Inflammatory macrophage treated with lipopolysaccharide for 4 hours (primary cell): ENCODE data around the gene BLOC1S1.

ENCODE experiments used
- DNase-seq: peaks from one replicate; pipeline ENCODE4 v3.0.0-alpha.2; 2020

BLOC1S1 gene

DNA sequence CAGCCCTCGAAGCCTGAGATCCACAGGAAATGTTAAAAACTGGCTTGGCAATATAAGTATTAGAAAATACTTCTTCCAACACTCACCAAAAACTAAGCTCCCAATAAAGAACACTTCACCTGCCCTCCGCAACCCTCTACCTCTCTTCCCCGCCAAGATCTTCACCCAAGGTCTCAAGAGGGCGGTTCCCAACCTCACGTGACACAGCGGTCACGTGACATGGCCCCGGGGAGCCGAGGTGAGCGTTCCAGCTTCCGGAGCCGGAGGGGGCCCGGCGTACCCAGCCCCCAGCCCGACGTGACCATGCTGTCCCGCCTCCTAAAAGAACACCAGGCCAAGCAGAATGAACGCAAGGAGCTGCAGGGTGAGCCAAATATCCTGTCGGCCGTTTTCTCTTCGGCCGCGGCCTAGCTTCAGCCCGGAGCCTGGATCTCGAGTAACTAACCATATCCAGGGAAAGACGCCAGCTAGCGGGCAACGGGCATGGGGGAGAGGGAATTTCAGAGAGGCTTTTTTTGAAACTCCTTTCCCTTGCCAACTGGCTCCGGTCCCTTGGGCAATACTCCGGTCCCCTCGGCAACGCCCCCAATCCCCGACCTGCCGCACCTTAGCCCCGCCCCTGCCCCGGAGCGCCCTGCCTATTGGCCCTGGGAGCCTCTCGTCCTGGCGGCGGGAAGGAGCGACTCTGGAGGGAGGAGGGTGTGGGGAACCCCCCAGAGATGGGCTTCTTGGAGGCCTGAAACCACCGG lies at the start of gene BLOC1S1:
TSS of gene BLOC1S1 (plus strand) at position 214 of the 749 bp plus-strand sequence. CDS start at position 220, 6 bp downstream.
- DNase-seq = peak; percentile 81

DNA sequence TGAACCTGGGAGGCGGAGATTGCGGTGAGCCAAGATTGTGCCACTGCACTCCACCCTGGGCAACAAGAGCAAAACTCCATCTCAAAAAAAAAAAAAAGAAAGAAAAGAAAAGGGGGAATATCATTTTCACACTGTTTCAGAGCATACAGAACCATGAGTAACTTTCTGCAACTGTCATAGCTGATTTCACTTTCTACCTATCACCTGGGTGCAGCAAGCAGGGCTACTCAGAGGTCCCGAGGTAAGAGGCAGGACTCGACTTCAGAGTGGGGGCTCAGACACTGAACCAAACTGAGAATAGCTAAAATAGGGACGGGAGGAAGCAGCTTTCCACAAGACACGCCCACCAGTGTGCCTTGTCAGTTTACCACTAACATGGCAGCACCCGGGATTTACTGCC lies 49.3 kb upstream of the BLOC1S1 start:
- no peak for DNase-seq

DNA sequence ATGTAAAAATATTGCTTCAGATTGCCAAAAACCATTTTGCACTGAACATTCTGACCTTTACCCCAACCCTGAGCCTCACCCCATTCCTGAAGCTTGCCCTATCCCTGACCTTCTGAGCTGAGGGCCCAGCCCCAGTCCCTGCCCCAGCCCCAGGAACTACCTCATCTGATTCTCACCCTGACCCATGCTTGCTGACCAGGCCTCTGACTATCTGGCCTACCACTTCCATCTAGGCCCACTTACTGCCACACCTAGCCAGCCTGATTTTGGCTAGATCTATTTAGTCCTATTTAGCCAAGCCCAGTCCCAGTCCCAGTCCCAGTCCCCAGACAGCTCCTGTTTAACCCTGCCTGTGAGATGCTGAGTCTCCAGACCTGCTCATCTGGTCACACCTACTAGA lies 45.6 kb upstream of the BLOC1S1 start:
- no peak for DNase-seq

- DNase-seq = no peak
Measured at GRCh38 chr12:55671746-55672145, 44.1 kb upstream of the BLOC1S1 start.

DNA sequence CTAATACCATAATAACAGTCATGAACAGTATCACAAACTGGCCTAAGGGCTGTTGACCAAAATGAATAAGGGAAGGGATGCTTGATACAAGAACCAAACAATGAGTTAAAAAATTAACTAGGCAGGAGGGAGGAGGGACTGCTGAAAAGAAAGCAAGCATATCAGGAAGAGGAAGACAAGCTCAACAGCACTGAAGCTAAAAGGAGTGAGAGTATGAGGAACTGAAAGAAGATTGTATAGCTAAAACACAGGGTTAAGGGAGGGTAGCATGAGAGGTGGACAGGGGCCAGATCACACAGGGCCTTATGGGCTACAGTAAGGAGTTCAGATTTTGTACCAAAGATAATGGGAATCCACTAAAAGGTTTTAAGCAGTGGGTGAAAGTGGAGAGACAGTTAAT lies 42.2 kb upstream of the BLOC1S1 start:
- DNase-seq = peak; percentile 72

- peak; percentile 77 for DNase-seq
Measured at GRCh38 chr12:55675666-55676065, 40.2 kb upstream of the BLOC1S1 start.

DNA sequence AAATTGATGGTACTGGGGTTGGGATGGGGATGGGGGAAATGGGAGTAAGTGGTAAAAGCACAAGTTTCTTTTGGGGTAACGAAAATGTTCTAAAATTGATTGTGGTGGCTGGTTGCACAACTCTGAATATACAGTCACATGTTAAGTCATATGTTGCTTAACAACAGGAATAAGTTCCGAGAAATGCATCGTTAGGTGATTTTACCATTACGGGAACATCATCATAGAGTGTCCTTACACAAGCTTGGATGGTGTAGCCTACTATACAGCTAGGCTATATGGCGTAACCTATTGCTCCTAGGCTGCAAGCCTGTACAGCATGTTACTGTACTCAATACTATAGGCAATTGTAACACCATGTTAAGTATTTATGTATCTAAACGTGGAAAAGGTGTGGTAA lies 39.1 kb upstream of the BLOC1S1 start:
- DNase-seq = peak; percentile 90

- no peak for DNase-seq
Measured at GRCh38 chr12:55679691-55680090, 36.2 kb upstream of the BLOC1S1 start.

- peak; percentile 33 for DNase-seq
Measured at GRCh38 chr12:55681142-55682077, 34.4 kb upstream of the BLOC1S1 start.

DNA sequence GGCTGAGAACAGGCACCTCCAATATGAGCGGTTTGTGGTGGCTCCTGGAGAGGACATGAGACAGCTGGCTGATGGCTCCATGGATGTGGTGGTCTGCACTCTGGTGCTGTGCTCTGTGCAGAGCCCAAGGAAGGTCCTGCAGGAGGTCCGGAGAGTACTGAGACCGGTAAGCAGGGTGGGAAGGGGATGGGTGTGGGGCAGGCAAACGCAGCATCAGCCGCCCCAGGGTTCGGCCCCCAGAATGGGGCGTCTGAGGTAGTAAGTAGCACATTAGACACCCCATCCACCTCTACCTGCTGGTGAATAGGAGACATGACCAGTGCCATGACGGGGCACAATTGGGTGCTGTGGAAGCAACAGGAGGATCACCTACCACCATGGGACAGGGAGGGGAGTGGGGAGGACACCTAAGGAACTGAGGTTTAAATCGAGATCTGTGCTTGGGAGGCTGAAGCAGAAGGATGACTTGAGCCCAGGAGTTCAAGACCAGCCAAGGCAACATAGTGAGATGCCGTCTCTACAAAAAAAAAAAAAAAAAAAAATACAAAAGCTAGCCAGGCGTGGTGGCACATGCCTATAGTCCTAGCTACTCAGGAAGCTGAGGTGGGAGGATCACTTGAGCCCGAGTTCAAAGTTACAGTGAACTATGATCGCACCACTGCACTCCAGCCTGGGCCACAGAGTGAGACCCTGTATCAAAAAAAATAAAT lies 33.6 kb upstream of the BLOC1S1 start:
- DNase-seq = no peak

DNA sequence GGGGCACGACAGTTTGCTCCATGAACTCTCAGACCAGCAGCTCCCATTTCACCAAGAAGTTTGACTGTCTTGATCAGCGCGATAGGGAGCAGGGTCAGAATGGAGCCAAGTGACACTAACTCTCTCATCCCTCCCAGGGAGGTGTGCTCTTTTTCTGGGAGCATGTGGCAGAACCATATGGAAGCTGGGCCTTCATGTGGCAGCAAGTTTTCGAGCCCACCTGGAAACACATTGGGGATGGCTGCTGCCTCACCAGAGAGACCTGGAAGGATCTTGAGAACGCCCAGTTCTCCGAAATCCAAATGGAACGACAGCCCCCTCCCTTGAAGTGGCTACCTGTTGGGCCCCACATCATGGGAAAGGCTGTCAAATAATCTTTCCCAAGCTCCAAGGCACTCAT lies 32.2 kb upstream of the BLOC1S1 start:
- no peak for DNase-seq

DNA sequence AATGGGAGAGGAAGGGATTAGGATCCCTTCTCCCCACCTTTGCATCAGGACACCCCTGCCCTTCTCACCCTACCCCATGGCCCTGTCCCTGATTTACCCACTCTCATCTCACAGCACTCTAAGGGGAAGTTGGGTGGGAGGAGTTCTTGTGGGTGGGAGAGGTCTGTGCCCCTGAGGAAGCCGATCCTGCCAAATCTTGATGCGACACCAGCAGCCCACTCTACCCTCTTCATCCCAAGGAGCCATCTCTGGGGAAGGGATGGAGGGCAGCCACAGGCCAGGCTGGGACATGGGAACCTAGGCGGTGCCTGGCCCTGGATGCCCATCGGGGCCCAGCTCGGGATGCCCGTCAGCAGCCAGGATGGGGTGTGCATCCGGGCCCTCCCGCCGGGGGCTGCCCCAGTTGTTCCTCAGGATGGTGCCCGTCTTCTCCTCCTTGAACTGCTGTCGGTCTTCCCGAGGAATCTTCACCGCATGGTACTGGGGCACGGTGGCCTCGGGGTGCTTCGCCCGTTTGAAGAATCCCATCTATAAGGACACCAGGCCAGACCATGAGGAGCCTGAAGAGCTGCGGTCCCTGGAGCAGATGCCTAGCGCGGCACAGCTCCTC lies 31.0 kb upstream of the BLOC1S1 start:
- no peak for DNase-seq

- DNase-seq = no peak
Measured at GRCh38 chr12:55685671-55686070, 30.2 kb upstream of the BLOC1S1 start.

DNA sequence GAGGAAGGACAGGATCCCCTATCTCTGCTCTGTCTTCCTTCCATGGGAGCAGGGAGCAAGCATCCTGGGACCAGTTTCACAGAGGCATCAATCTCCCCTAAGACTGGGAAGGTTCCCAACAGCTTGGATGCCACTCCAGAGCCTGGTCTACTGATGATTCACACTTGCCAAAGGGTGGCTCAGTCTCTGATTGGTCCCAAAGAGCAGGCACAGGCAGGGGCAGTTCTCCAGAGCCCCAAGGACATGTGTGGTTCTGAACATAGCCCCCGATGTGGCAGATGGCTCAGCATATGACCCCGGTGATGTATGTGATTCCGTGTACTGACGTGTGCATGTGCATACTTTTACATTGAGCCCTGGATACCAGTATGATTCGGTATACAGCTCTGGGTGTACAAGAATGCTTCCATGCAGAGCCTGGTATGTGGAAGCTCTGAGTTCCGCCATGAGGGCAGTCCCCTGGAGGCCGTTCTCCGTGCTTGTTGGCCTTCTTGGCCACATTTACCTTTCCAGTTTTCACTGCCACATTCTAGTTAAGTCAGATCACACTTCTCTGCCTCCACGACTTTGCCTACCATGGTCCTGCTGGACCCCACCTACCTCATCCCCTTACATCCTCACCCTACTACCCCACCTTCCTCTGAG lies 29.4 kb upstream of the BLOC1S1 start:
- no peak for DNase-seq

DNA sequence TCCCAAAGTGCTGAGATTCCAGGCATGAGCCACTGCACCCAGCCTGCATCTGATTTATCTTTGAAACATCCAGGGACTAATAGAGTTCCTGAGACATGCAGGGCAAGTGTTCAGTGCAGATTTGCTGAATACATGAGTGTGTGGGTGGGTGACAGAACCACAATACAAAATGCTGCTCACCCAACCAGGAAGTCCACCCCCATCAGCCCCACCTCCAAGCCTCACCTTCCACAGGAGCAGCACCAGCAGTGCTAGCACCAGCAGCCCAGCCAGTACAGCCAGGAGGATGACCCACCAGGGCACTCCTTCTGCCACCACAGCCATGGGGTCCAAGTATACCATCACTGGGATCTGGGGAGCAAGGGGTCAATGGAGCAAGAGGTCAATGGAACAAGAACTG lies 28.1 kb upstream of the BLOC1S1 start:
- DNase-seq = no peak

DNA sequence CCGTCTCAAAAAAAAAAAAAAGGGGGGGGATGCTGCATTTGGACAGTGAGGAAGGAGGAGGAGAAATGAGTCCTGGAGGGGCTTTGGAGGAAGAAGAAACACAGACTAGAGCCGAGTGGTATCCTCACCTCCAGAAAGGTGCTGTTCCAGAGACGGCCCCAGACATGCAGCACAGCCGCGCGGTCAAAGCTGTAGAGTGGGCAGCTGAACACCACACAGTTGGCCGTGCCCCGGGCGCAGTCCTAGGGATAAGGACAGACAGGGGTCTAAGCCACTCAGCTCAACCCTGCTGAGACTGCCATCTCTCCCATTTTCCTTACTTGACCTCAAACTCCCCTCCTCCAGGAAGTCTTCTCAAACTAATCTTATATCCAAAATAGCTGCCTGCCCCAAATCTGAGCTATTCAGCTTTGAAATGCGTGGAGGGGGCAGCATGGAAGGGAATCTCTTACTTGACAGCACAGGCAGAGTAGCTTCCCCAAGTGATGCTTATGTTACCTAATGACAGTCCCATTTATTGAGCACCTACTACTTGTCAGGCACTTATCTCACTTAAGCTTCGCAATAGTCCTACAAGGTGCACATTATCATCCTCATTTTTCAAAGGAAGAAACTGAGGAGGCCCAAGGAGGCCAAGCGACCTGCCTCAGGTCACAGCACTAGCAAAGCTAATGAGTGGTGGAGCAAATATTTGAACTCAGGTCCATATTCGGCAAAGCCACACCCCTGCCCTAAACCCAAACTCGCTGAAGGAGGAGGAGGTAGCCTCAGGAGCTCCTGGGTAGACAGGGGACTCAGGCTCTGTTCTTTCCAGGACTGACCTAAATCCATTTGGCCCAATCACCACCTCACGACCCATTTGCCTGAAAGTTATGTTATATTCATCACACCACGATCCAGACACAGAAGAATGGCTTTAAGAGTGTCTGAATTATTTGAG lies 26.9 kb upstream of the BLOC1S1 start:
- no peak for DNase-seq

- DNase-seq = no peak
Measured at GRCh38 chr12:55692631-55693322, 23.1 kb upstream of the BLOC1S1 start.

DNA sequence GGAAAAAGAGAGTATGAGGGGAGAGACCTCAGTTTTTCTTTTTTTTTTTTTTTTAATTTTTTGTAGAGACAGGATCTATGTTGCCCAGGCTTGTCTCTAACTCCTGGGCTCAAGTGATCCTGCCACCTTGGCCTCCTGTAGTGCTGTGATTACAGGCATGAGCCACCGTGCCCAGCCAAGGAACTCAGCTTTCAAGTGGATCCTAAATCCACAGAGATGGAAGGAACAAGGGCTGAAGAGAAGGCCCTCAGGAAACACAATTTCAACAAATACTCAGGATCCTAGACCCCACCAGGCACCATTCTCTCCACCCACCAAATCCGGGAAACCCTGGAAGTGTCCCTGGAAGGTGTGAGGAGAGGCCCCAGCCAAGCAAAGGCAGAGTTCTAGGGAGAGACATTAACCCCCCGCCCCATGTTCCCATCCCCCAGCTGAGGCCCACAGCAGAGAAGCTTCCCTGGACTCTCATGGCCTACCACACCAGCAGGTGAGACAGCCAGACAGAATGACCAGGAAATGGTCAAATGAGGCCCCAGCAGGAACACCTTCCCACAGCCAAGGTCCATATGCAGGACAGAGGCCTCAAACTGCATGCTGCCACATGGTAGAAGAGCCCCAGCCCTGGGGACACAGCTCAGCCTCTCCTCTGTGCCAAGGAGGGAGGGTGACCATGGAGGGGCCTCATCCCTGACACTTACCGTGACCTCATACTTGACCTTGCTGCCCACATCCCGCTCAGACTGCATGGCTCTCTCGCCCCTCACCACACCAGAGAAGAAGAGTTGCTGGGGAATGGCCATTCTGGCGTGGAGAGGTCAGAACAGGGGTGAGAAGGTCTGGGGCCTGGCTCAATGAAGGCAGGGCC lies 22.3 kb upstream of the BLOC1S1 start:
- DNase-seq = no peak

DNA sequence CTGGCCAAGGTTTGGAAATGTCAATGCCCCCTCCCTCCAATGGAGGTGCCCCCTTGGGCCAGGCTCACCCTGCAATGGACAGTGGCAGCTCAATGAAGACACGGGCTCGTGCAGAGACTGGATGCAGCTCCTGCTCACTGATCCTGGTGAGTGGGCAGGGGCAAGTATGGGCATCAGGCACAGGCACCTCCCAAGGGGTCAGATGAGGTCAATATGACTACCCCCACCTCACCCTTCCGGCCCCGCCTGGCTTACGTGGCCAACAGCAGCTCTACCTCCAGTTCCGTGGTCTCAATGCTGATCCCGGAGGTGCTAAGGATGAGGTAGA lies 21.7 kb upstream of the BLOC1S1 start:
- DNase-seq = no peak

DNA sequence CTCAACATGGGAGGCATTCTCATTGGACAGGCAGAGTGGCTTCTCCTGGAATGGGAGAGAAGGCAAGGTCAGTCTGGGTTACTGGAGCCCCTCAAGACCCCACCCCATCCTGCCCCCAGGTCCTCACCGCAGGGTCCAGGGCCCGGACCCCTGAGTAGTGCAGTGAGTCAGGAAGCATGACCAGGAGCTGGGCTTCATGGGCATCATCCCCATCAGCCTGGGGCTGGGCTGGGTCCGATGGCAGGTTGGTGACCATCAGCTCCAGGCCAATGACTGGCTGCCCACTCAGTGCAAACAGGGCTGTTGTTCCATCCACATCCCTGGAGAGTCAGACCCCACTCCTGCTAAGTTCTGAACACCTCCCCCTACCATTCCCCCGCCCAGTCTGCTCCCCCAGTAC lies 21.2 kb upstream of the BLOC1S1 start:
- DNase-seq = no peak
